Activated CD4-positive, CD25-positive, alpha-beta regulatory T cell treated with anti-CD3 and anti-CD28 coated beads, Interleukin-2, amount 50 U/mL, for 72 hours (primary cell): ENCODE data around the gene SPCS3.

Experiments
- DNase-seq: peaks from one replicate; pipeline ENCODE4 v3.0.0; 2021

The SPCS3 gene

DNA sequence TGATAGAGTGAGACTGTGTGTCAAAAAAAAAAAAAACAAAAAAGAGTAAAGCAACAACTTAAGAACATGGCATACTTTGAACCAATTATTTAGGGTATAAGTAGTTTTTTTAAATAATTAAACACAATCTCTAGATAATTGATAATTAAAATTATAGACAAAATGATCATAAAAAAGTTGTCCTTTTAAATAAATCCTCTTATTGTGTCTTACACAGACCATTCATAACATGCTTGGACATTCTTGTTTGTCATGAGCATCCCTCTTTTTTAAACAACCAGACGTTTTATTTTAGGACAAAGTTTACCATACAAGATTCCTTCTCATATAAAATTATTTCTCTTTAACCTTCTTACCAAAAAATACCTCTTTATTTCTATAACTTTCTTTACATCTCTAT is 35.1 kb downstream of the SPCS3 start:
- DNase-seq: no peak

DNA sequence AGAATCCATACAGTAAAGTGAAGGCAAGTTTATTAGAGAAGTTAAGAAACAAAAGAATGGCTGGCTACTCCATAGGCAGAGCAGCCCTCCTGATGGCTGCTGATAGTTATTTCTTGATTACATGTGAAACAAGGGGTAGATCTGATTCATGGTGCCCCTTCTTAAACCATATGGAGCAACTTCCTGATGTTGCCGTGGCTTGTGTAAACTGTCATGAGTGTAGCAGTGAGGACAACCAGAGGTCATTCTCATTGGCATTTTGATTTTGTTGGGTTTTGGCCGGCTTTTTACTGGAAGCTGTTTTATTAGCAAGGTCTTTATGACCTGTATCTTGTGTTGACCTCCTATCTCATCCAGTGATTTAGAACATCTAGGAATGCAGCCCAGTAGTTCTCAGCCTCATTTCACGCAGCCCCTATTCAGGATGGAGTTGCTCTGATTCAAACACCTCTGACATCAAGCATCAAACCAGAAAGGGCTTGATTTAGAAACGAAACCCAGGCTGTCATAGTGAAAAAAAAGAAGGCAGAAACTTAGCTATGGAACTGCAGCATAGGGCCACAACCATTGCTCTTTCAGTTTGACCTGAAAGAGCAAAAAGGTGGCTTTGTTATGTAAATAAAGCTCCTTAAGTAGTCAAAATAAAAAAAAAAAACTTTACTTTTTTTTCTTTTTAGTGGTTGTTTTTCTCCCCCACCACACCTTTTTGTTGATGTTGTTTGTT is 37.8 kb downstream of the SPCS3 start:
- DNase-seq: no peak

DNA sequence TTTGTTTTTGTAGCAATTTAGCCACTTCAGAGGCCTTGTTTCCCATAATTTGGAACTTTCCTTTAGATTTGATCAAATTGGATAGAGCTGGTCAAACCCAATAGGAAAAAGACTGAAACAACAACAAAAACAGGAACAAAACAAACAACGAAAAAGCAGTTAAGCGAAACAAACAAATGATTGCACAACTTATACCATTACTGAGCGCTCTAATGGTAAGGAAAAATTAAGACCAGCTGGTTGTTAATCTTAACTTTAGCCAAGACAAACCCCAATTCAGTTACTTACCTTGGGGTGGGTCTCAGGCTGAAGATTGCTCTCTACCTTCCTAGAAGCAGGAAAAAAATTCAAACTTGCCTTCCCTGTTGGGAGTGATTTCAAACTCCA is 38.3 kb downstream of the SPCS3 start:
- DNase-seq: no peak

DNA sequence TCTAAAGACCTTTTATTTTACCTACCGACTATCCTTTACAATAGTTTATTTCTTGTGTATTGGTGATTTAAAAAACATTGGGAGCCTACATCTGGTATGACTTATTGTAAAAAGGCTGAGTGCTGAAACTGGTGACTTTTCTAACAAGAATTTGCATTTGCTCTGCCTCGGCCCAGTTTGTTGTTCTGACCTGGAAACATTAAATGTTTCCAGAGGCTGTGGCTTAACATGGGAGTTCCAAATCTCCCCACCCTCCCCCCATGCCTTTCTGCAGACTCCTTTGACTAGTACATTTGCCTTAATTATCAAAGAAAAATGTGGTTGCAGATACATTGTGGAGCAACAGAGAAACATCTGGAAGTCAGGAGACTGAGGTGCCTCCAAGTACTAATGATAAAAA is 39.8 kb downstream of the SPCS3 start:
- no peak for DNase-seq

DNA sequence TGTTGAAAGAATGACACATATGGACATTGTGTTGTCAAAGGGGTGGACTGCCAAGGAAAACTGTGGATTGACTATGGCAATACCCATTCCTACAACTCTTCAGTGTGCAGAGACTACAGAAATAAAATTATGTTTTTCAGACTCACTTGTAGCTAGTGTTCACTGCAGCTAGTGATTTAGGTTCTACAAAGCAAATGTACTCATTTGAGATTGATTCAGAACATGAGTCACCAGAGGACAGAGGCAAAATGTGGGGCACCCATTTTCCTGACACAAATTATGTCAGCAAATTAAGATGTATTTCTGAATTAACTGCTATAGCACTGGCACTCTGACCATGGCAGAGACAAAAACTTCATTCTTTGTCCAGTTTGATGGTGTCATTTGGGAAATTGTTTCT is 40.7 kb downstream of the SPCS3 start:
- DNase-seq: no peak

DNA sequence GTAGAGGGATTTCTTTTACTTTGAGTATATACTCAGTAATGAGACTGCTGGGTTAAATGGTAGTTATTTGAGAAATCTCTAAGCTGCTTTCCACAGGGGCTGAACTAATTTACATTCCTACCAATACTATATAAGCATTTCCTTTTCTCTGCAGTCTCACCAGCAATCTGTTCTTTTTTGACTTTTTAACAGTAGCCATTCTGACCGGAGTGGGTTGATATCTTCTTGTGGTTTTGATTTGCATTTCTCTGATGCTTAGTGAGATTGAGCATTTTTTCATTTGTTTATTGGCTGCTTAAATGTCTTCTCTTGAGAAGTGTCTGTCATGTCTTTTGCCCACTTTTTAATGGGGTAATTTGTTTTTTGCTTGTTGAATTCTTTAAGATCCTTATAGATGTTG is 43.3 kb downstream of the SPCS3 start:
- DNase-seq: no peak

DNA sequence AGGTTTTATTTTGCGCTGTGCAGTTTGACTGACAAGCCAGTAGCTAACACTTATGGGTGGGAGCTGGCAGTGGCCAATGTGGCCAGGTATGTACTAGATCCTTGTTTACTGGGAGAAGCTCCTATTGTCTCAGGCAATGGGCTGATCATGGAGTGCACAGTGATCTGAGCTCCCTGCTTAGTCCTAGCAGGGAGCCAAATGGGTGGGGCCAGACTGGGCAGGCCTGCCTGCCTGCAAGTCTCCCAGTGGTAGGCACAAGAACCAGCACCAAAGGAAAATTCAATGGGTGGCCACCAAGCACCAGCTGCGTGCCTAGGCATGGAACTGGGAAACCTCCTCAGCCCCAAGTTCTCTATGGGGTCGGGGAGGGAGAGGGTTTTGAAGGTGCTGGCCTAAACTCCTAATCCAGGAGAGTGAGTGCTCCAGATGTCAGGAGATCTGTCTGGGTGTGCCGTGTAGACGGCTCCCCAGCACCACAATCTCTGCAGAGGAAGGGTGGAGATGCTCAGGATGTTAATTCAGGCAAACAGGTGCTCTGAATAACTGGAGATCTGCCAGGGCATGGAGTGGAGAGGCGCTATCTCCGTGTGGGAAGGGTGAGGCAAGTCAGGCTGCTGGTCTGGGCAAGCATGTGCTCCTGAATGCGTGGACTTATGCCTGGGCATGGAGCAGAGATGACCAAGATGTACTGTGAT is 48.2 kb downstream of the SPCS3 start:
- DNase-seq: no peak

DNA sequence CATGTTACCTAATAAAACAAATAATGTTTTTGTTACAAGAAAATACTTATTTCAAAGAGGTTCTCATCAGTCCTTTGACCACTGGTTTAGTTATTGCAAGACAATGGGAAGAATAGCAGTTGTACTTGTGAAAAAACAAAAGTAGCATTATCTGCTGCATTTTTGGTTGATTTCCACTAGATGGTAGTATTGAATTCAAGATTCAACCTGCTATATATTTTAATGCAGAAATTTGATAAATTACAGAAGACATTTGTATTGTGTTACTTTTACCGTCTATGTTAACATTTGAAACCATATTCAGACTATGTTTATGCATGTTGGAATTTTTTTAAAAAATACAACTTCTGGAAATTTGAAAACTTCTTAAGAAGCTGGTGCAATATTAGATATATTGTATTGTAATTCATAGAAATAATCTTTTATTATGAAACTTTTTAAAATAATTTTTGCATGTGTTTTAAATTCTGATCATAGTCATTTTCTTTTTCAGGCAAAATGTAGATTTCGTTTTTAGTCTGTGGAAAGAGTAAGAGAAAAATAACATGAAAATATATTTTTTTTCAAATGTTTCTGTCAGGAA is 56.4 kb downstream of the SPCS3 start:
- DNase-seq: no peak

DNA sequence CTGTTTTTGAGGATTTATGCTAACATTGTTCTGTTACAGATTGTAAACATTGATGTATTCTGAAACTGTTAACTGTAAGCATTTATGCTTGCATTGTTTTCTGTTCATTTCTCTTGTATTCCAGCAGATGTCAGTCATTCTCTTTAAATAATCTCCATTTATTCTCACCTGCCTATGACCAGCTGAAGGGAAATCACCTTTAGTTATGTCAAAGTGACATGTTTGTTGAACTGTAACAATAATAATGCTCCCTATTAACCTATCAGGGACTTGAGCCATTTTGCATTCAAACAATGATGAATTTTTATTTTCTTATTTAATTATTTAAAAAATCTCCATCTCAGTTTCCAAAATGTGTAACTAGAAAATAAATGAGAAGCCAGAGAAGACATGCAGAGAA is 58.0 kb downstream of the SPCS3 start:
- DNase-seq: no peak

DNA sequence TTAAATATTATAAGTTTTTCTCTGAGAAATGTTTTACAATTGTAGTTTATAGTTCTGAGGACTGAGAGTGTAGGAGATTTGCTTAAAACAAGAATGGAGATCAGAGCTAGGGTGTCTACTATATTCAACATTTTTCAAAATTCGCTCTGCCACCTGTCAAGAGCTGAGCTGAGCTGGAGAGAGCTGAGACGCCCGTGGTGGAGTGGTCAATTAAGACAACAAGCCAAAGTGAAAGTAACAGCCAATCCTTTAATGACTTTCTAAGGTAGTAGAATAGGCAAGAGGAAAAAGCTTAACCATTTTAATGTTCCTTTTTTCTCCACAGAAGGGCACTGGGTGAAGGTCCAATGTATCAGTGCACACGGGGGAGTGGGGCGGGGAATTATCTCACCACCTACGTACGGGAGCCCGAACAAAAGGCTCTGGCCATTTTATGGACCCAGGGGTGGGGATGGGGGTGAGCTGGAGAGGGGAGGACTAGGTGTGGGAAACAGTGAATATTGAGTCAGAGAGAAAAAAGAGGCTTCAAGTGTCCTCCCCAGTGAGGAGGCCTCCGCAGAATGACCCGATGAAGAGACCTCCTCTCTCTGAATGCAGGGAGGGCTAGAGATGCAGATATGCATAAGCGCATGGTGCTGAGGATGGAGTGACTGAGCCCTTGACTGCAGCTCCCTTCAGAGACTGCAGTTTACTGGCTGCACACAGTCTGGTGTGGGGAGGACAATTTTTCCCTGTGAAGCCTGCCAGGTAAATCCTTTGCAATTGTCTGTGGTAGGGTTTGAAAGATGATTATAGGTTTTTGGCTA is 60.8 kb downstream of the SPCS3 start:
- DNase-seq: no peak
